ENCODE results near the gene DPYSL4. TPM values are rescaled to one million over a fixed set of nuclear protein-coding genes. Genes with fewer than 3 reads are reported as not detected.
"Not testable (repeated sequence)": the region's sequence is repeated elsewhere in the genome, so short reads cannot be mapped to it uniquely, and the experiment has no call there.

The DPYSL4 gene
- total RNA-seq, 1 experiment from 2014 or later, result 22.4 TPM

DNA sequence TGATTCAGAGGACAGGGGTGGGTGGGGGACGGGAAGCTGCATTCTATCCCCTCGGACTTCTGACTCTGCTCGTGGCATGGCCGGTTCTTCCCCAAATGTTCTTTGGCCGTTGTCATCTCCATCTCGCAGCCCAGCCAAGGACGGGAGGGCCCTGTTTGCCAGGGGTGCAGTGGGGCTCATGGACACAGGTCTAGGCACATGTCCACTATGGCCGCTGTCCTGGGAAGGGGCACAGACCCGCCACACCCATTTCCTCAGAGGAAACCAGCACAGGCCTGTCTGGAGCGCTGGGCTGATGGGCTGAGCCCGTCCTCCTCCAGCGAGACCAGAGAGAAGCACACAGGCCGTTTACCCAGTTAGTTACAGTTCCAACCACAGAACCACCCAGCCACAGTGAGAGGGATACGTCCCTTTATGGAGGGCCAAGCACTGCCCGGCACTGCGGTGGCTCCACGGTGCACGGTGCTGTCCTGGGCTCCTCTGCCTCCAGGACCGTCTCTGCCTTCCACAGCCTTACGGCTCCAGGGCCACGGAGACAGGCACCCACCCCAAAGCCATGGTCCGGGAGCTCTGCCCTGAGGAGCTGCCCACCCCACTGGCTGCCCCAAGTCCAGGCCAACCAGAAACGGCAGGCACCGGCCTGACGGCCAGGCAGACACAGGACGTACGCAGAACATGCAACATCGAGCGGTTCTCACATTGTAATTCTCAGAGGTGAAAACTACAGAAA lies 20.2 kb downstream of the DPYSL4 start:
- no peak for DNase-seq (ENCODE audit: low read depth)

DNA sequence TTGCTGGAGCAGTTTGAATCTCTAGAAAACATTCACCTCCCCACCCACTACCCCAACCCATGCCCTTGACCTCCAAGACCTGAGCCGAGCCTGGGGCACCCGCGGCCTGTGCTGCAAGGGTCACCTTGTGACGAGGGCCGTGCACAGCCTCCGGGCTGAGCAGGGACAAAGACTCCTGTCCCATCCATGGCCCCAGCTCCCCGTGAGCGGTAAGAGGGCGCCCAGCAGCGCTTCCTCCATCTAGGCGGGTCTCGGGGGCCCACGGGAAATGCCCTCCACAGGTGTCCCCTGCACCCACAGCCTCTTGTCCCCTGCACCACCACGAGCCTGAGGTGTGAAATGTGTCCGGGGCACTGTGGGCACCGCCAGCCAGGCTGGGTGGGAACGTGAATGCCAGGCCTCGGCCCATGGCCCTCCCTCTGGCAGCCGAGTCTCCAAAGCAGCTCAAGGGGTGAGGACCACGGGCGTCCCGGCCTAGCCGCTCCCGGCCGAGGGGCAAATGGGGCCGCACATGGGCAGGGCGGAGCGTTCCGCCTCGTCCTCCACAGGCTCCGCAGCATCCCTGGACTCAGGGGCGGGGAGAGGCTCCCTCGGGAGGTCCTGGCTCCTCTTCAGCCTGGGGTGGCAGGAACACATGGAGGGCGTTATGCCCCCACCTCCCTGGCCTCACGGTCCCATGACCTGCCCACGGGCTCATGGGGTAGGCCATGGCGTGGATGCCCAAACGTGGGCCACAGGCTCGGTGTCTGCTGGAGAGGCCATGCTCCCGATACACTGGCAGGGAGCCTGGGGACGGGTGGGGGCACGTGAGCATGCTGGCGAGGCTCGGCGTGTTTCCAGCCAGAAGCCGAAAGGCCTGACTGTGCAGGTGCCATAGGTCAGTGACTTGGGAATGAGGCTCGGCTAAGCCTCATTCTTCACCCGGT lies 21.1 kb downstream of the DPYSL4 start:
- no peak for DNase-seq (ENCODE audit: low read depth)

DNA sequence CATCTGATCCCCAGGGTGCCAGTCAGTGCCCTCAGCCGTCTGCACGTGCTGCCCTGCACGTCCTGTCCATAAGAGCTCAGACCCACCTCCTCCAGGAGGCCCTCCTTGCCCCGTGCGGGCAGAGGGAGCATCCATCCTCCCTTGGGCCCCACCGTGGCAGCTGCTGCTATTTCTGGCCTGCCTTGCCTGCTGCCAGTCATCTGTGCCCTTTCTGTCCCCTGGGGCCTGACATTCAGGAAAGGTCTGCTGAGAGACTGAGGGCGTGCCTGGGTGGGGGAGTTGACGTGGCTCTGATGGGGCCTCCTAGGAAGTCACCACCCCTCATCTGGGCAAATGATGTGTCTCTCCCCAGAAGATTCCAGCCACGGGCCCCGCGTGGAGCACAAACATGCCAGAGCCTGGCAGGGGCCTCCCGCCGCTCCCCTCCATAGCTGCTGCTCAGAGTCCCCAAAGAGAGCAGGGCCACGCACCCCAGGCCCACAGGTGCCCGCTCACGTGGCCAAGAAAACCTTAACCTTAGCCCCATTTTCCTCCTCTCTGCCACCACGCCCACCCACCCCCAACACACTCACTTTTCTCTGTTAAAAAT lies 21.8 kb downstream of the DPYSL4 start:
- peak; percentile 33 for DNase-seq (ENCODE audit: low read depth)

DNA sequence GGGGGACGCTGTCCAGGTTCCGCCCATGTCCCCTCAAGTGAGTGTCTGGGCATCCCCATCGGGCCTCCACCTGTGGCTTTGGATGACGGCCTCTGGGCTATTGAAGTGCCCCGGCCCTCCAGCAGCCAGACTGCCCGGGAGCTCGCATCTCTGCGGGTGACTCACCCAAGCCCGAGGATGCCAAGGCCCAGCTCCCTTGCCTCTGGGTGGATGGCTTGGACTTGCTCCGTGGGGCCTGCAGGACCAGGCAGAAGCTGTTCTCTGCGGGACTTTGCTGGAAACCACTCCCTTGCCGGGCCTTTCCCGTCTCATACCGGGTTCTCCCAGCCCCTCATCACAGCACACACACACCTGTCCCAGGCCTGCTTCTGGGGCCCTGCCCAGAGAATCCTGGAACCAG lies 22.4 kb downstream of the DPYSL4 start:
- no peak for DNase-seq (ENCODE audit: low read depth)

DNA sequence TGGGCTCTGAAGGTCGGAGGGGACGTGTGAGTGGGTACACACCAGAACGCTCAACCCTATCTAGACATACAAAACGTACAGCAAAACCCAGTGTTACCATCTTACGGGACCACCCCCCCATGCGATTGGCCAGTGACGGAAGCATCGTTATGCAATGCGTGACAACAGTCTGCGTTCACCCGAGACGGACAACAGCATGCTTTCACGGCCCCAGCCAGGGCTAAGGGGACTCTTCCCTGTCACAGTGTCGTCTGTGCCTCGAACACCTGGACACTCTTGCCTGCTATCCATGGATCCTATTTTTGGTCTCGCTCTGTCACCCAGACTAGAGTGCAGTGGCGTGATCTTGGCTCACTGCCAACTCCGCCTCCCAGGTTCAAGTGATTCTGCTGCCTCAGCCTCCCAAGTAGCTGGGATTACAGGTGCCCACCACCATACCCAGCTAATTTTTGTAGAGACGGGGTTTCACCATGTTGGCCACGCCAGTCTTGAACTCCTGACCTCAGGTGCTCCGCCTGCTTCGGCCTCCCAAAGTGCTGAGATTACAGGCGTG lies 23.3 kb downstream of the DPYSL4 start:
- no peak for DNase-seq (ENCODE audit: low read depth)

DNA sequence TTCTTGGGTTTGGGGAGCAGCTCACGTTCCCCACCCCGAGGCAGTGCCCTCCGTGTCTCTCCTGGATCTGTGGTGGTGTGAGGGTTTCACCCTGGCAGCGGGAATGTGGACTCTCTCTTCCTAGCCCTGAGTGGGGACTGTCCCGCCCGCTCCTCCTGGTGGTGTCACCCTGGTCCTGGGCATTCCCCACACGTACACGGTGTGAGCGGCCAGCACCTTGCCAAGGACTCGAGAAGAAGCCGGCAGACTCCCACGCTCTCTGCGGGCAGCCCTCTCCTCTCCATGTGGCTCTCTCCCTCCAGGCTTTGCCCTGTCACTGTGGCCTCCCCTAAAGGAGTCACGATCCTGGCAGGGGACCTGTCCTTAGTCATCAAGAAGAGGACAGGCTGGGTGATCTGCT lies 24.0 kb downstream of the DPYSL4 start:
- no peak for DNase-seq (ENCODE audit: low read depth)

DNA sequence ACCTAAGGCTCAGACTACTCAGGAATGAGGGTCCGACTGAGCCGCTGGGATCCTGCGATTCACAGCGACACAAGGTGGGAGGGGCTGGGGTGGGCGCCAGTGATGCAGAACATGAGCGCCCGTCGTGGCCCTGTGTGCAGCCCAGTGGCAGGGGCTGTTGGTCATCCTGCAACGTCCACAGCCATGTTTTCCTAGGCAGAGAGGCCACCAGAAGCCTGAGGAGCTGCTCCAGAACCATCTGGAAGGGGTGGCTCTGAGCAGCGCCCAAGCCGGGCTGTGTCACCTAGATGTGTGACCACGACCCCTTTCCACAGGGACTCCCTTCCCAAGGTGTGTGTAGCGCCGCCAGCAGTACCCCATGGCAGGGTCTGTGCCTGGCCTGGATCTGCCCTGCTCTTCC lies 24.5 kb downstream of the DPYSL4 start:
- no peak for DNase-seq (ENCODE audit: low read depth)

DNA sequence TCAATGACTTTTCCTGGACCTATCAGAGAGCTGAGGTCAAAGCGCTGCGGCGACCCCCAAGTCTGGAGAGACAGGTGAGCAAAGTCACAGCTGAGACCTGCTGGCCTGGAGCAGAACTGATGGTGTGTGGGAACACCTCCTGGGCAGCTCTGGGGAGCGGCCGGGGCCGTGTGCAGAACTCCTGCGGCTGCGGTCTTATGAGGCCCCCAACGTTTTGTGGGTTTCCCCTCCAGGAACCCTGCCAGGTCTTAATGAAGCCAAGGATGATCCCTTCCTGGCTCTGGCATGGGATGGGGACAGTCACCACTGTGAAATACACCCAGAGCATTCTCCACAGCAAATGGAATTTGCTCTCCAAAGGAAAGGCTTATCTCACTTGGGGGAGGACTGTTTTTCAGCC lies 26.1 kb downstream of the DPYSL4 start:
- no peak for DNase-seq (ENCODE audit: low read depth)

DNA sequence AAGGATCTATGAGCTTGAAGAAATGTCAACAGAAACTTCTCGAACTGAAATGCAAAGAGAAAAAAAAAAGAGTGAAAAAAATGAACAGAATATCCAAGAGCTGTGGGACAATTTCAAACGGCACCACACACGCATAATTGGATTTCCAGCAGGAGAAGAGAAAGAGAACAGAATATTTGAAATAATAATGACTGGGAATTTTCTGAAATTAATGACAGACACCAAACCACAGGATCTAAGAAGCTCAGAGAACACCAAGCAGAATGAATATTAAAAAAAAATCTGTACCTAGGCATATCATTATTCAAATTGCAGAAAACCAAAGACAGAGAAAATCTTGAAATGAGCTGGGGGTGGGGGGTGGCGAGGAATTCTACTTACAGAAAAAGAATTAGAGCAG lies 27.2 kb downstream of the DPYSL4 start:
- no peak for DNase-seq (ENCODE audit: low read depth)

DNA sequence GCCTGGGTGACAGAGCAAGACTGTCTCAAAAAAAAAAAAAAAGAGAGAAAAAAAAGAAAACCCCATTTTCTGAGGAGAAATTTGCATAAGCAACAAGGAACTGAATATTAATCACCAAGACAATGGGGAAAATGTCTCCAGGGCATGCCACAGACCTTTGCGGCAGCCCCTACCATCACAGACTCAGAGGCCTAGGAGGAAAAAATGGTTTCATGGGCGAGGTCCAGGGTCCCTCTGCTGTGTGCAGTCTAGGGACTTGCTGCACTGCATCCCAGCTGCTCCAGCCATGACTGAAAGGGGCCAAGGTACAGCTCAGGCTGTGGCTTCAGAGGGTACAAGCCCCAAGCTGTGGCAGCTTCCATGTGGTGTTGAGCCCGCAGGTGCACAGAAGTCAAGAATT lies 29.7 kb downstream of the DPYSL4 start:
- DNase-seq (ENCODE audit: low read depth), result not testable (repeated sequence)

DNA sequence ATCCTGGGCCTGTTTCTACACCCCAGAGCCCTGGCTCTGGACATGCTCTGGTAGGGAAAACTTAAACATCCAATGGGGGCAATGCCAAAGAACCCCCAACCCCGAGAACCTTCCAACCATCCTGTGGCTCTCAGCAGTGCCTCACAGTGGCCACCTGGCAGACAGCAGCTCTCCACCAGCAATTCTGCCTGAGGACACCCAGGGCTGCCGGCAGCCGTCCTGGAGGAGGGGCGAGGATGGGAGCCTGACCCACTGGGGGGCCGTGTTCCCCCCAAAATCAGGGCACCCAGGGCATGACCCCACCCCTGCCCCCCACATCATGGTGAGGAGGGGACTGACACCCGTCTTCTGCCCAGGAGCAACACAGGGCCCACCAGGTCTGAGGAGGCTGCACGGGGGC lies 32.7 kb downstream of the DPYSL4 start:
- DNase-seq (ENCODE audit: low read depth), result no peak

DNA sequence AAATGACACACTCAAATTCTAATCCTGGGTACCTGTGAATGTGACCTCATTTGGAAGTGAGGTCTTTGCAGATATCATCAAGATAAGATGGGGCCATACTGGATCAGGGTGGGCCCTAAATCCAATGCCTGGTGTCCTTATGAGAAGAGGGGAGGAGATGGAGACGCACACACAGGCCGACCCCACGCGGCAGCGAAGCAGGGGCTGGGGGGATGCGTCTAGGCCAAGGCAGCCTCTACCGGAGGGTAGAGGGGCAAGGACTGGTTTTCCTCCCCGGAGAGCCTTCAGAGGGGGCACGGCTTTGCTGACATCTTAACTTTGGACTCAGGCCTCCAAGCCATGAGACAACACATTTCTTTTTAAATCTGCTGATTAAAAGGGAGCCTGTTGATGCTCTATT lies 33.3 kb downstream of the DPYSL4 start:
- DNase-seq (ENCODE audit: low read depth), result no peak

DNA sequence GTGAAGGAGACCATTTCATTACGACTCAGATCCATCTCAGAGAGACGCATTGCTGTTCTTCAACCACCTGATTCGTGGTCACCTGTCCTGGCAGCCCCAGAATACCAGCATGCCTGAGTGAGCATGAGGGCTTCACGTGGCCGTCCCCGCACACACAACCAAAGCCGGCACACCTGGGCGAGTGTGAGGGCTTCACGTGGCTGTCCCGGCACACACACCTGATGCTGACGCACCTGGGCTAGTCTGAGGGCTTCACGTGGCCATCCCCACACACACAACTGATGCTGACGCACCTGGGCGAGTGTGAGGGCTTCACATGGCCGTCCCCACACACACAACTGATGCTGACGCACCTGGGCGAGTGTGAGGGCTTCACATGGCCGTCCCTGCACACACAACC lies 34.2 kb downstream of the DPYSL4 start:
- DNase-seq (ENCODE audit: low read depth), result not testable (repeated sequence)

DNA sequence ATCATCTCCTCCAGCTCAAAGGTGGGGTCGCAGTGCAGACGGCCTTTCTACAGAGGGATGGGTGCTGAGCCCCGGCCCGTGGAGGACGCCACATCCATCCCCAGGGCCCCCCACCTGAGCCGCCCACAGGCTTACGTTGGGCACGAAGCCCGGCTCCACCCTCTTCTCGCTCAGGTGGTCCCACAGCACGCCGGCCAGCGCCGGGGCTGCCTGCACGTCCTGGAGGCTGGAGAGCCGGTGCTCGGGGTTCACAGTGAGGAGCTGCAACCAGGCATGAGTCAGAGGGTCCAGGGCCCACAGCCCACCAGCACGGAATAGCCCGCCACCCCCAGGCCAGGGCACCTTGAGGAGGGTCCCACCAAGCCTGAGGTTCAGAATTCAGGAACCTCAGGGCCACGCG lies 36.0 kb downstream of the DPYSL4 start:
- no peak for DNase-seq (ENCODE audit: low read depth)

DNA sequence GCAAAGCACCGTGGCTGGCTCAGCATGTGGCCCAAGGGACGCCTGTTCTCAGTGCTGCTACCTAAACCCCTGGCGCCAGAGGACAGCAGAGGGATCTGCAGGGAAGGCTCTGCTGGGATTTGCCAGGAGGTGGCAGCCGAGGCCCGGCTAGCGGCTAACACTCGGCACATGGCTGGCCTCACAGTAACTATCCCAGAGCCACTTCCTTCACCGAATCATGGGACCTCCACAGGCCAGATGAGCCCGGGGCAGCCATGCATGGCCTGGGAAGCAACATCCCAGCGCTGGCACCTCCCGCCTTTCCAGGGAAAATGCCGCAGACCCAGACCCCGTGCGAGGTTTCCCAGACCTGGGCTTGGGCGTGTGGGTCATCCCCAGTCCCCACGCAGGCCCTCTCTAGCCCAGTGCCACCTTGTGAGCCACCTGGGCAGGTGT lies 36.4 kb downstream of the DPYSL4 start:
- peak; percentile 67 for DNase-seq (ENCODE audit: low read depth)

DNA sequence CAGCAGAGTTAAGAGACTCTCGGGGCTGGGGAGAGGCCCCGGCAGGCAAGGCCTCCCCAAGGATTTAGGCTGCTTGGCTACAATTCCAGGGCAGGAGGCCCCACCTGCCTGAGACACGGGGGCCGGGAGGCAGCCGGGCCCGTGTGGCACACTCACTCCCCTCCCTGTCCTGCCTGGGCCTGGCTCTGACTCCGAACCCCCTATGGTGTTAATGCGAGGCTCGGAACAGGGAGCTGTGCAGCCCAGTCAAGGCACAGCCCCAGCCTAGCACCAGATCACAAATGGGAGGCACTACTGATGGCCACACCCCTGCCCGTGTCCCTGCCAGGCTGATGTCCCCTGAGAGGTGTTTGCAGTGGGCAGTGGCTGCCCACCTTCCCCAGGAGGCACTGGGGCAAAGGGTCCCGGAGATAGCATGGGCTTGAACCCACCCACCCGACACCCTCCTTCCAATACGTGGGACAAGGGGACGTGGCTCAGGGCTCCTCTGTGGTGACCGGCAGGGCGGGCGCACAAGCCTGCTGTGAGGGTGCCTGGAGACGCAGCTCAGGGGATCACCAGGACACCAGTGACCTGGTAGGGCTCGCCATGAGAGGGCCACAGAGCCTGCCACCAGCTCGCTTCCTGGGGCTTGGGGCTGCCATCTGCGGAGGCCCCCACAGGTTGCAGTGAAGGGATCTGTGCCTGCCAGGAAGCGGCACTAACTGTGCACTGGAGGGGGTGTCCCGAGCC lies 37.0 kb downstream of the DPYSL4 start:
- no peak for DNase-seq (ENCODE audit: low read depth)

DNA sequence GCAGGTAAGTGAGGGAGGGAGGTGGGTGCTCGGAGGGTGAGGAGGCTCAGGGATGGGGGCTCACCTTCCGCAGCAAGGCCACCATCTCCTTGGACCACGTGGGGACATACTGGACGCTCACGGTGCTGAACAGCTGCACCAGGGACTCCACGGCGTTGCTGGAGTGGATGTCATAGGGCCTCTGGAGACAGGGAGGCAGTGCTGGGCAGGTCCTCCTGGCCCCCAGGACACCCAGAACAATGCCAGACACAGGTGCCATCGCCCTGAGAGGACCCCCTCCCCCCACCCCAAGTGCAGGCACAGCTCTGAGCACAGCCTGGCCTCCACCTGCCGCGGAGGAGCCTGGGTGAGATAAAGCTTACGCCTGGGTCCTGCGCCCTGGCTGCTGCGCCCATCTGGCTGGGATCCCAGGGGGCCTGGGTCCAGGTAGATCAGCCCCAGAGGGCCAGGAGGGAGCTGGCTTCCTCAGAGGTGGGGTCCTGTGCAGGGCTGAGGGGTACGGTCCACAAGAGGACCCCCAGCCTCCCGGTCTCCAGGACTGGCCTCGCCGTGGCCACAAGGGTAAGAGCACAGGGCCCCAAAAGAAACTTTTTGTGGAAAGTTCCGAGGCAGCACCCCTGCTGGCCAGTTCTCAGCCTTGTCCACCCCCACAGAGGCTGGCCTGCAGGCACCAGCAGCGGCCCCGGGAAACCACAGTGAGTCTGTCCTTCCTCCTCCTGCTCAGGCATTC lies 37.8 kb downstream of the DPYSL4 start:
- no peak for DNase-seq (ENCODE audit: low read depth)

DNA sequence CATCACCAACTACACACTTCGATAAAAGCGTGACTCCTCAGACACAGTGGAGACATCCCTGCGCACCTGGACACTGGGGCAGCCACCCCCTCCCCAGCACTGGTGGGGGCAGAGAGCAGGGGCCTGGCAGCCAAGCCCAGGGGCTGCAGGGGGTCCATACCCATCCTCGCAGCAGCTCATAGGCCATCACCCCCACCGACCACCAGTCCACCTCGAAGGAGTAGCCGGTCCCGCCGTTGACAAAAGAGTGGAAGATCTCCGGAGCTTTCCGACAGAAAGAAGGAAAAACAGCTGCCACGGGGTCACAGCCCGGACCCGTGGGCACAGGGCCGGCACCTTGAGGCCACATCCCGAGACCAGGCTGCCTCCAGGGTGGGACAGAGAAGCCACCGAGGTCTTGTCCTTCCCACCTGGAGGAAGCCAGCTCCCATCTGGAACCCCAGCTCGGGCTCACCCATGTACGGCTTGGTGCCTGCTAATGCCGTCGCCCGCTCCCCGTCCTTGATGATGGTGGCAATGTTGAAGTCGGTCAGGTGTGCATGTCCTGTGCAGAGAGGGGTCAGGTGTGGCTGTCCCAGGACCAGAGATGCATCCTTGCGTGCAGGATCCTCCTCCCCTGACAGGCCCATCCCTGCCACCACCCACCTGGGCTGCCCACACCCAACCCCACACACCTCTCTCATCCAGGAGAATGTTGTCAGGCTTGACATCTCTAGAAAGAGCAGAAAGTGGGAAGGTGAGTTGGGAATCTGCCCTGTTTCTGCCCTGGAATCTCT lies 38.5 kb downstream of the DPYSL4 start:
- DNase-seq (ENCODE audit: low read depth), result no peak

DNA sequence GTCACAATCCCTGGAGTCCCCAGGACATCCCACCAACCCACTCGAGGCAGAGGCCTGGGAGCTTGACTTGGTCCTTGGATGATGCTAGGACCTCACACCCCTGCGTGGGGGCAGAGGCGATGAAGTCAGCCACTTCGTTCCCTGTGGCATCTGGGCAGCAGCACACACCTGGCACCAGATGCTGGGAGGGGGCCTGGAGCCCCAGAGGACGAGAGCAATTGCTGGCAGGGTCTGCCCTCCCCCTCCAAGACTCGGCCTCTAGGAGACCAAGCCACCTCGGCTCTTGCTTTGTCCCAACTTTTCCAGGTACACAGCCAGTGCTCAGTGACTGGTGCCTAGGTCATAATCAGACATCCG lies 39.1 kb downstream of the DPYSL4 start:
- DNase-seq (ENCODE audit: low read depth), result no peak
